ENCODE results near the gene TOP1. TPM values are rescaled to one million over a fixed set of nuclear protein-coding genes. Genes with fewer than 3 reads are reported as not detected.

TOP1 gene
- total RNA-seq, 1 donor from 2014 or later = 58.9 TPM

- DNase-seq (ENCODE audit: low spot score) = no peak
- Mint-ChIP-seq H3K27ac (no peak overlapping the region), H3K4me3 (no peak overlapping the region), H3K27me3 (ENCODE audit: insufficient read depth, low read depth) (no peaks in the 10 kb centered on the region), H3K9me3 (peaks cover 5% of the 10 kb centered on the region), H3K36me3 (peaks cover 62% of the 10 kb centered on the region), H3K4me1 (peaks cover 42% of the 10 kb centered on the region)
- Histone ChIP-seq H3K9ac (no peak overlapping the region), H3F3A (ENCODE audit: low read depth) (peaks cover 40% of the 10 kb centered on the region), H4K20me1 (ENCODE audit: low read depth) (peaks cover 89% of the 10 kb centered on the region), H3K27ac (no peak overlapping the region), H3K4me1 (peaks cover 81% of the 10 kb centered on the region), H3K4me2 (peak overlapping the region; percentile 99), H3K36me3 (no peaks in the 10 kb centered on the region), H3K79me2 (ENCODE audit: low read depth) (peaks cover 100% of the 10 kb centered on the region), H3K9me3 (ENCODE audit: low read depth) (no peaks in the 10 kb centered on the region), H2AFZ (replicated peaks) (no peak overlapping the region), H3K27me3 (no peaks in the 10 kb centered on the region), H3K4me3 (no peak overlapping the region)
- TF ChIP-seq EZH2phosphoT487 (IDR thresholded peaks at IDR 0.05) (no peak), EZH2 (IDR thresholded peaks at IDR 0.05) (no peak)
- TF ChIP-seq, protein P1, sequence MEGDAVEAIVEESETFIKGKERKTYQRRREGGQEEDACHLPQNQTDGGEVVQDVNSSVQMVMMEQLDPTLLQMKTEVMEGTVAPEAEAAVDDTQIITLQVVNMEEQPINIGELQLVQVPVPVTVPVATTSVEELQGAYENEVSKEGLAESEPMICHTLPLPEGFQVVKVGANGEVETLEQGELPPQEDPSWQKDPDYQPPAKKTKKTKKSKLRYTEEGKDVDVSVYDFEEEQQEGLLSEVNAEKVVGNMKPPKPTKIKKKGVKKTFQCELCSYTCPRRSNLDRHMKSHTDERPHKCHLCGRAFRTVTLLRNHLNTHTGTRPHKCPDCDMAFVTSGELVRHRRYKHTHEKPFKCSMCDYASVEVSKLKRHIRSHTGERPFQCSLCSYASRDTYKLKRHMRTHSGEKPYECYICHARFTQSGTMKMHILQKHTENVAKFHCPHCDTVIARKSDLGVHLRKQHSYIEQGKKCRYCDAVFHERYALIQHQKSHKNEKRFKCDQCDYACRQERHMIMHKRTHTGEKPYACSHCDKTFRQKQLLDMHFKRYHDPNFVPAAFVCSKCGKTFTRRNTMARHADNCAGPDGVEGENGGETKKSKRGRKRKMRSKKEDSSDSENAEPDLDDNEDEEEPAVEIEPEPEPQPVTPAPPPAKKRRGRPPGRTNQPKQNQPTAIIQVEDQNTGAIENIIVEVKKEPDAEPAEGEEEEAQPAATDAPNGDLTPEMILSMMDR (IDR thresholded peaks at IDR 0.05) = no peak
These were observed 5.6 kb downstream of the TOP1 start for GRCh38 chr20:41034239-41034638.

- peaks cover 100% of the 10 kb centered on the region for H3K79me2 ChIP-seq (ENCODE audit: low read depth)
- no peaks in the 10 kb centered on the region for H3K27me3 ChIP-seq
- no peak overlapping the region for H3K9ac ChIP-seq
- H3F3A ChIP-seq (ENCODE audit: low read depth) = peaks cover 40% of the 10 kb centered on the region
- H3K4me2 ChIP-seq = peak overlapping the region; percentile 51
- H4K20me1 ChIP-seq (ENCODE audit: low read depth) = peaks cover 90% of the 10 kb centered on the region
- TF ChIP-seq EZH2phosphoT487 (IDR thresholded peaks at IDR 0.05) (no peak), EZH2 (IDR thresholded peaks at IDR 0.05) (no peak)
- TF ChIP-seq, protein P1 (IDR thresholded peaks at IDR 0.05) = no peak
- Mint-ChIP-seq H3K27ac (no peak overlapping the region), H3K36me3 (peaks cover 61% of the 10 kb centered on the region), H3K27me3 (ENCODE audit: insufficient read depth, low read depth) (no peaks in the 10 kb centered on the region), H3K4me1 (peaks cover 40% of the 10 kb centered on the region), H3K4me3 (no peak overlapping the region), H3K9me3 (peaks cover 5% of the 10 kb centered on the region)
- peak overlapping the region; percentile 34 for H3K27ac ChIP-seq
- no peaks in the 10 kb centered on the region for H3K36me3 ChIP-seq
- H3K4me1 ChIP-seq = peaks cover 77% of the 10 kb centered on the region
- no peak overlapping the region for H2AFZ ChIP-seq (replicated peaks)
- no peaks in the 10 kb centered on the region for H3K9me3 ChIP-seq (ENCODE audit: low read depth)
- DNase-seq (ENCODE audit: low spot score) = no peak
- no peak overlapping the region for H3K4me3 ChIP-seq
These were observed 6.6 kb downstream of the TOP1 start for GRCh38 chr20:41035207-41035606.

- H3K27me3 ChIP-seq = no peaks in the 10 kb centered on the region
- H3K36me3 ChIP-seq = no peaks in the 10 kb centered on the region
- no peaks in the 10 kb centered on the region for H3K9me3 ChIP-seq (ENCODE audit: low read depth)
- Mint-ChIP-seq H3K4me3 (no peak overlapping the region), H3K27me3 (ENCODE audit: insufficient read depth, low read depth) (no peaks in the 10 kb centered on the region), H3K36me3 (peaks cover 60% of the 10 kb centered on the region), H3K4me1 (peaks cover 20% of the 10 kb centered on the region), H3K9me3 (peaks cover 5% of the 10 kb centered on the region), H3K27ac (no peak overlapping the region)
- H3K79me2 ChIP-seq (ENCODE audit: low read depth) = peaks cover 100% of the 10 kb centered on the region
- peak overlapping the region; percentile 24 for H3K4me3 ChIP-seq
- peak overlapping the region; percentile 56 for H3K27ac ChIP-seq
- DNase-seq (ENCODE audit: low spot score) = no peak
- peaks cover 65% of the 10 kb centered on the region for H3K4me1 ChIP-seq
- H3K9ac ChIP-seq = no peak overlapping the region
- H4K20me1 ChIP-seq (ENCODE audit: low read depth) = peaks cover 90% of the 10 kb centered on the region
- peaks cover 40% of the 10 kb centered on the region for H3F3A ChIP-seq (ENCODE audit: low read depth)
- no peak for TF ChIP-seq EZH2 (IDR thresholded peaks at IDR 0.05)
- TF ChIP-seq, protein P1 (IDR thresholded peaks at IDR 0.05) = no peak
- no peak for TF ChIP-seq EZH2phosphoT487 (IDR thresholded peaks at IDR 0.05)
- peak overlapping the region; percentile 66 for H3K4me2 ChIP-seq
- no peak overlapping the region for H2AFZ ChIP-seq (replicated peaks)
These were observed 8.6 kb downstream of the TOP1 start for GRCh38 chr20:41037179-41037578.

Measured in neural progenitor cell (in vitro differentiated cells).